IPS-NIHi11 (cell line): ENCODE results near the gene RRP15.

Experiments used
- DNase-seq: peaks from one replicate; pipeline ENCODE4 v3.0.0; 2012; ENCODE audit warnings: mixed read lengths, low spot score

Gene RRP15

DNA sequence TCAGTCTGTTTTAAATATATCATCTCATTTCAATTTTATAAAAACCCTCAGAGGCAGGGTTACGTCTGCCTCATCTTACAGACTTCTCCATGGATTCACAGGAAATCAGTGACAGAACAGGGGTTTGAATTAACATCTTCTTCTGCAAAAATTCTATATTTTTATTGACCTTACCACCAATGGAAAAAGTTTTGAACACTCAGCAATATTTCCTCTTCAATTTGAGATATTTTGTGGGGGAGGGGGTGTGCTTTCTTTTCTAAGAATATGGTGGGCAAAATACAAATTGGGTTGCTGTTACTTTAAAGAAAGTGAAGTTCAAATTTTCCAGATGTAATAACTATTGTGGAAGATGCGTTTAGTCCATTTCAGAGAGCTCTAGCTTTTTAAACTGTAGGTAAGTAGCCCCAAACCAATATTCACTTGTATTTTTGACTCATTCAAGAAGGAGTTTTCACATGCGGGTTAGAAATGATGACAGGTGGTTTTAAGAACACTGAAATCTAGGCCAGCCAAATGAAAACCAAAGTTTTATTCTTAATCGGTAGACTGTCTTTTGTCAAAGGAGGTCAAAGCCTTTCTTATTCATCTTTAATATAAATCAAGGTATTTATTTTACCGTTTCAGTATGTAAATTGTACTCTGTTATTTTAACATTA lies 77.5 kb downstream of the RRP15 start:
- no peak for DNase-seq

DNA sequence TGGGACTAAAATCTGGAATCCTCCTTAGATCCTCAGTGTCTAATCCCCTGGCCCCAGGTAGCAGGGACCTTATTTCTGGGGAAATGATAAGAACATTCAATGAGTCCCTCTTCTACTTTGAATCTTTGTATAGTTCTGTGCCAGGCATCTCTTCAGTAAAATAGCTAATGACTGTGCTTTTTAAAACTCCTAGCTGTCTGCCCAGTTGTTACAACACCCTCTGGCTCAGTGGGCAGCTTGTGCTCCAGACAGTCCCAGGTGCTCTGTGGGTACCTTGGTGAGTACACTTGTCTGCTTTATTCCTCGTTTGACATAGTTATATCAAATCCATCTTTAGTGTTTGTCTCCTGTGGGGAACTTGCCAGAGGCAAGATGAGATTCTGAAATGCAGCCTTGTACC lies 78.0 kb downstream of the RRP15 start:
- DNase-seq = no peak

DNA sequence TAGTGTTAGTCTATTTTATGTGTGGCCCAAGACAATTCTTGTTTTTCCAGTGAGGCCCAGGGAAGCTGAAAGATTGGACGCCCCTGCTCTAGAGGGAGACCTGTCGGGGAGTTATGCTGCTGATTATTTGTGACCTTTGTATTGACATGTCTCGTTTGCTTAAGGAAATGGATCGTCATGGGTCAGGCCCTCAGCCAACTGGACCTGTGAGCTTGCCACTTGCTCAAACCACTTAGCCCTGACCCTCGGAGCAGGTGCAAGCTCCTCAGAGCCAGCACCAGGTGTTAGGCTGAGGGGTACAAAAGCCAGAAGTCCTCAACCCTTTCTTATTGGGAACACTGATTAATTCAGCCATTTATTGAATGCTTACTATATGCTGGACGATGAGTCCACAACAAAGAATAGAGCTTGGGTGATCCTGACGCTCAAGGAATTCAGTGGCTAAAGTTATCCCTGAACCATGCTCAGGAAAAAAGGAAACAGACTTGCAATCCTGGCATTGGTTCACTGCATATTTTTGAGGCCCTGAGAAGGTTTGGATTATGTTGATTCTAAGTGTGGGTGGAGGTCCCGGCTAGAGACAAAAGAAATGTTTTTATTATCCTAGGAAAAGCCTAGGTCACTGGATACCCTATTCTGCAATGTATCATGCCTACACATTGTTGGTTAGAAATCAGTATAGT lies 79.1 kb downstream of the RRP15 start:
- DNase-seq = no peak

DNA sequence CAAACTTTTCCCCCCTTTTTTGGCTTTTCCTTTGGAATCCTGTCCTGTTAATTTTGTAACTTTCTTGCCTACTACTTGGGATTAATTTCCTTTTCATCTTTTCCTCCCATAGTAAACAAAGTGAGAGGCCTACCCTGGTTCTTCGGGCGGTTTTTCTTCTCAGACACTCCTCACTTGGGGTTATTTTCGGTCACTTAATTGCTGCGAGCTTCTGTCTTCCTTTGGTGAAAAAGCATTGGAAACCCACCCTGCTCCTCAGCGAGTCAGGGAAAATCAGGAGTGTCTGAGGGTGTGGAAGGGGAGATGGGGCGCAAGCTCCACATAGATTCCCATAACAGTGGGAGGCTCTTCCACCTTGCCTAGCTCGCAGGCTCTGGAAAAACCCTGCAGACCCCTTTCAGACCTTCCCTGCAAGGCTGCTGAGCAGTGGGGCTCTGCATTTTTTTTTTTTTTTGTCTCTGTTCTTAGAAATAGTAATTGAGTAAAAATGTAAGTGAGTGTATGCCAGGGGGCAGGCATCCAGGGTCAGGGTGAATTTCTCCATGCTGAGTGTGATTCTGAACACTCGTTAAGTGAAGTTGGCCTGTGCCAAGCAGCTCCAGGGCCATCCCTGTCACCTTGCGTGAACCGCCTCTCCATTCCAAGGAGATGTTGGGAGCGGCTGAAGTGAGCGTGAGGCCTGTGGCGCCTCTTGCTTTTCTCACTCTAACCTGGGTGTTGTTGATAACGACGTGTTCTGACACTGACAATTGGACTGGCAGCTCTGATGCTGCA lies 80.3 kb downstream of the RRP15 start:
- DNase-seq = no peak

DNA sequence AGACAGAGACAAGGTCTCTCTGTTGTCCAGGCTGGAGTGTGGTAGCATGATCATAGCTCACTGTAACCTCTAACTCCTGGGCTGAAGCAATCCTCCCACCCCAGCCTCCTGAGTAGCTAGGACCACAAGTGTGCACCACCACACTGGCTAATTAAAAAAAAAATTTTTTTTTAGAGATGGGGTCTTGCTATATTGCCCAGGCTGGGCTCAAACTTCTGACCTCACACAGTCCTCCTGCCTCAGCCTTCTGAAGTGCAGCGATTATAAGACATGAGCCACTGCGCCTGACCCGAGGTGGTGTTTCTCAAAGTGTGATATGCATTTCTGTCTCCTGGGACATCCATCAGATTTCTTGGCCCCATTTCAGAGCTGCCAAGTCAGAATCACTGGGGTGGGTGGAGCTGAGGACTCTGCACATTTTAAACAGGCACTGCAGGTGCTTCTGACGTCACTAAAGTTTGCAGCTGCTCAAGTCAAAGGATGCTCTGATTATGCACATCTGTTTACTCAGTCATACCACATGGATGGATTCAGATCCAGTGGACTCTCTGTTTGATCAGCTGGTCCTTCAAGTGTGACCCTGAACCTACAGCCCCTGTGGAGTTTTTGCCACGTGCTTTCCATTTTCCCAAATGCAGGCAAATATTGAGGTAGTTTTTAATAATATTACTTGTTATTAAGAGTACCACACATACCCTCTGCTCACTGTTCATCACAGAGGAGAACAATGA lies 81.4 kb downstream of the RRP15 start:
- DNase-seq = no peak

DNA sequence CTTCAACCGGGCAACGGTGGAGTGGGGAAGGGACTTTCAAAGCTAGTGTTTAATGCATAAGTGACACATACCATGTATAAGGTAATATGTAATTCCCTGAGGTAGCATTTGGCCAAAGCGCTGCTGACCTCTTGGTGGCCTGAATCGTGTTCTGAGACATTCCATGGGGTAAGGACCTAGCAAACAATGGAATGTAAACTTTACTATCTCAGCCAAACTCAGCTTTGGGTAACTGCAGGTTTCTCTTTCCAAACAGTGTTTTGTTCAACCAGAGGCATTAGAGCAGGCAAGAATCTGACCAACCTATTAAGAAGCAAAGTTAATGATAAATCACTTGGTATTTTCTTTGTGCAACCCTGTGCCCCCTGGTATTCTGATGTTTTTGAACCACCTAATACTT lies 82.0 kb downstream of the RRP15 start:
- no peak for DNase-seq

DNA sequence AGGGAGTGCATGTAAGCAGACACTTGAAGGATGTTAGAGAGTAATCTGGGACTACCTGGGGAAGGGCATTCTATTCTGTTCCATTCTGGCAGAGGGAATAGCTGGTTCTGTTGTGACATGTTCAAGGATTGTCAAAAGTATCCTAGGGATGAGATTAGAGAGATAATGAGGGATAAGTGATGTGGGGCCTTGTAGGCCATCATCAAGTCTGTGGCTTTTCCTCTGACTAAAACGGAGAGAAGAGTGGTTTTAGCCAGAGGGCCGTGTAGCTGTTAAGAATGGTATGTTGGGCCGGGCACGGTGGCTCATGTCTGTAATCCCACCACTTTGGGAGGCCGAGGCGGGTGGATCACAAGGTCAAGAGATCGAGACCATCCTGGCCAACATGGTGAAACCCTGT lies 83.6 kb downstream of the RRP15 start:
- no peak for DNase-seq

DNA sequence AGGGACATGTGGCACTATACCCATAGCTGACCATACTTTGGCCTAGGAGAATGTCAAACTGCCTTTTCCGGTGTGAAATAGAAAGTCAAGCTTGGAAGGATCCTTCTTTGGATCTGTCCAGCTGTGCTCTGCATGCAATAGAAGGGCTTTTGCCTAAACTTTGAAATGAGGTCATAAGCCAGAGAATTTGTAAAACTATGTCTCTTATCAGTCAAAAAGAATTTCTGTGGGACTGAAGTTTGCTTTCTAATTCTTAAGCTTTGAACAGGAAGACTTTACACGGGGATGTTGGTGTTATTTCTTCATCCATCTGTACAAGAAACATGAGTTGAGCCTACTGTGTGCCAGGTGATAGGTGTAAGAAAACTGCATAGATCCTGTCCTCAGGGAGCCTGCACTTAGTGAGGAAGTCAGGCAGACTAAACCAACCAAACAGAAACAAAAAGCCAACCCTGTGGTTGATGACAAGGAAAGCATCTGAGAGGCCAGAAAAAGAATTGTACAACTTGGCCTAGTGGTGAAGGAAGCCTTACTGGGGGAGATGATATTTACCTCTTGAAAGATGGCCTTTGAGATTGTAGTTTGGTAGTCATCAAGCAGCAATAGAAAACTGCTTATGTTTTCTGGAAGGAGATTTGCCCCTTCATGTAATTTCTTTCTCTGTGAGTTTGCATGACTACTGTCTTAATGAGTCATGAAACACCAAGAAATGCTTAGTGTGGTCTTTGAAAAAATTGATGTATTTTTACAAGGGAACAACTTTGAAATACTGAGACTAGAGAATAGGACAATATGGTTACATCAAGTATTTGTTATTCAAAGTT lies 84.8 kb downstream of the RRP15 start:
- DNase-seq = no peak

DNA sequence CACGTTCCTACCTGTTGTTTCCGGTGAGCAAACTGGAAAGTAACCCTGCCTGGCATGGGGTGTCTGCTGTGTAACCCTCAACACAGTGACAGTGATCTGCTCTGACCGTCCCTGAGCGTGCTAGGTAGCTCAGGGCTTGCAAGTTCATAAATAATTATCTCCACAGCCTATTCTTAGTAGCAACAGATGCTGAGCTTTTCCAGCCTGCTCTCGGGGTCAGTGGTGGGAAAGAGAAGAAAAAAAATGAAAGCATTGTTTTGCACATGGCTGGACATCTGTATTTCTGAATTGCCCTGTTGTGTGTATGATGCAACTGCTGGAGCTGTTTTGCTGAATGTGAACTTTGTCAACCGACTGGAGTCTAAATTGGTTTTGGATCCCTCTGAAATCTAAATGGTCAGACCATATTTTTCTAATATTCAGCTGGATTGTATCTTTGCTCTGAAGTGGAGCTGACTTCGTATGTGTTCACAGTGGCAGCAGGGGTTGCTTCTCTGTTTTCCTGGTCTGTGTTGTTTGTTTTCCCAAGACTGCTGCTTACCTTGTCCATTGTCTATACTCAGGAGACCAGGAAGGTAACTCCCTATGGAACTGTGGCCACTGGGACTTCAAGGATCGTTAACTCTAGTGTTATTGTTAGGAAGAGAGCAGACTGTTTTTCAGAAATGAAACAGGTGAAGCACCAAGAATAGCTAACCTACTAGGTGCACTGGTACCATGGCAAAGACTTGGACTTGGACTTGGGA lies 87.0 kb downstream of the RRP15 start:
- DNase-seq = no peak

DNA sequence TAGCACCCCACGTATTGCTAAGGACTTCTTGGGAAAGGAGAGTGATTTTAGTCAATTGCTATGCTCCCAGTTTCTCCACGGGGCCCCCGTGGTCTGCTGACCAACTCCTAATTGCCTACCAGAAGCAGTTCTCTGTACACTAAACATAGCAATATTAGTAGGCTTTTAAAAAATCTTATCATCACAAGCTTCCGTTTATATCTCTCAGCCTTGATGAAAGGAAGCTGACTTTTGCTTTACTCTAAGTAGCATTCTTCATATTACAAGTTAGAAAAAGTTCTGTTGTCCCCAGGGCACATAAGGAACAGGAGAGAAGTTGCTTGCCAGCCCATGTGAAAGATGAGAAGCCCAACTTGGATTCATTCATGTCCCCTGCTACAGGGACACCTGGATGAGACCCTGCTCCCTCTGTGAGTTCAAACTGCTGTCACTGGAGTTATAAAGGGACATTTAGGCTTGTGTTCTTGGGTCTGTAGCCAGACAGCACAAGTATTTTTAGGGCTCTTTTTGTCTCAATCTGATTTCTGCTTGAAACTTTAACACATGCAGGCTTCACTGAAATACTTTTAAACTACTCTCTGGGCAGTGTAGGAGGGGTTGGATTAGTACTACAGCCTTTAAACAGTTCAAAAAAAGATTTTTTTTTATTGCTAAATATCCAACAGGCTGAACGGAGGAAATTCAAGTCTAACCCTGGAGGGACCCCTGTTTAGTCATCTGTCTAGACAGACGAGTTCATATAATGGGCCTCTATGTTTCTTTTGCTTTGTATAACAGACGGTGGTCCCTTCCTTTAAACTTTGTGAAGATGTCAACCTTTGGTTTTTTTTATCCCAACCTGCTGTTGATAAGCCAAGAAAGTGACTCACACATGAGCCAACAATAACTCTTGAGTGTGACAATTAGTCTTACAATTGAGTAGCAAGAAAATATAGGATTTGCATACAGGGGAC lies 89.6 kb downstream of the RRP15 start:
- DNase-seq = no peak

DNA sequence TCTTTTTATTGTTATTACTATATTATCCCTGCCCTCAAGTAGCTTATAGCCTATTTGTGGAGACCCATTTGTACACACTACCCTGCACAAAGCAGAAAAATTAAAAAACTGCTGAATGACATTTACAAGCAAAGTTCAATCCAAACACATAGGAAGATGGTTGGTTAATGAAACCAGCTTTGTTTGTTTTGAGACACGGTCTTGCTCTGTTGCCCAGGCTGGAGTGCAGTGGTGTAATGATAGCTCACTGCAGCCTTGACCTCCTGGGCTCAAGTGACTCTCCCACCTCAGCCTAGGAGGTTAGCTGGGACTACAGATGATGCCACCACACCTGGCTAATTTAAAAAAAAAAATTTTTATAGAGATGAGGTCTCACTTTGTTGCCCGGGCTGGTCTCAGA lies 91.6 kb downstream of the RRP15 start:
- no peak for DNase-seq

DNA sequence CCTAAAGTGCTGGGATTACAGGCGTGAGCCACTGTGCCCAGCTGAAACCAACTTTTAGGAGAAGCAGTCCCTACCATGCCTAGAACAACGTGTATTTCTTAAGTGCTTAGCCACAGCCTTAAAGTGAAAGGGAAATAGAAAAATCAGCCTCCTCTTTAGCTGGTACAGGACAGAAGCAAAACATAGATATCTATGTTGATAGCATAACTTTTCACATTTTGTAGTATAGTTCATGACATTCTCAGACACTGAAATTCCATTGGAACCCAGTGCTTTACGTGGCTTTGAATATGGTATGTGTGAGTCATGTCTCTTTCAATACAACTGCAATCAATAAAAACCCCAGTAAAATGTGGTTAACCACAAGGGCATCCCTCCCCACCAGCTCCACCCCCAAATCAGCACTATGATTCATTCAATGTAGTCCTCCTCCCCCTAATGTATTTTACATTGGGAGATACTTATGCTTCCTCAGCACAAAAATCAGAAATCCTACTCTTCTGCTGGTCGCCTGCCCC lies 92.1 kb downstream of the RRP15 start:
- no peak for DNase-seq

DNA sequence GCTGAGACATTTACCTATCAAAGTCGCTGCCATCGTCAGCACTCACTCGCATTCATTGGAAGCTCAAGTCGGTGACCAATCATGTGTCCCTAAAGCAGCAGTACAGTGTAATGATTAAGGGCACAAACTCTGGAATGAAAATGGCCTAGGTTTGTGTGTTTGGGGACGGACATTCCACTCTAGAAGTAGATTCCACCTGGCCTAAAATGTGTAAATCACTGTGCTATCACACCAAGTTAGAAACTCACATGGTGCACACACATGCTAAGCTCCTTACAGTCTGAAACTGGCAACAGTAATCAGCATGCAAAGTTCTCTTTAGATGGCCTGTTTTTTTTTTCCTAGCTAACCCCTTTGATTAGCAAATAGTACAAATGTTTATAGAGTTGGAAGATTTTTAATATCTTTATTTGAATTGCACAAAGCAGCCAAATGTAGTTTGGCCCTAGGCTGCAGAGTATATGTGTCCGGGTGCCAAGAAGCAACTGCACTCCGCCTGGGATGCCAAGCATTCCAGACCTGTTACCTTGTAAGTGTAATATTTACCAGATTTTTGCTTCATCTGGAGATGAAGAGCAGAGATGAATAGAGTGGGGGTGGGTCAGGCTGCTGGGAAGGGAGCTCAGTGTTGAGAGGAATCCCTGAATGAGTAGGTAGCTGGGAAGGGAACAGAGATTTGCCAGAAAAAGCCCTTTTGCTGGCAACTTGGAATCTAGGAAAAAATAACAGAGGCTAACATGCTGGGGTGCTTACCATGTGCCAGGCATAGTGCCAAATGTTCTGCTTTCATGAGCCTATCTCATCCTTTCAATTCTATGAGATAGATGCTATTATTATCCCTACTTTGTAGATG lies 95.3 kb downstream of the RRP15 start:
- DNase-seq = peak; percentile 22

DNA sequence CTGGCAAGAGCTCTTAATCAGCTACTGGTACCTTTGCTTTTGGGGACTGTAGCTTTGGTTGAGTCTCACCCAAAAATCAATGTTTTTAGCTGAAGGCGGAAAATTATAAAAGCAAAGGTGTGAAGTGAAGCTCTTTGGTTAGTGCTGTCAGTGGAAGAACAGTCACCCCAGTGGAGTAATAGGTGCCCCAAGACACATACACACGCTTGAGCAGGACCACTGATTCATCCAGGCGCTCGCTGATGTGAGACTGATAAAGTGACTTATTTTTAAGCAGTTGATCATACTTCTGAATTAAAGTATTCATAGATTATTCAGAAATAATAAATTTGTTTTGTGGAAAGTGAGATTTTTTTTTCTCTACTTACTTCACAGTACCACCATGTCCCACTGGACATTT lies 97.2 kb downstream of the RRP15 start:
- DNase-seq = no peak

DNA sequence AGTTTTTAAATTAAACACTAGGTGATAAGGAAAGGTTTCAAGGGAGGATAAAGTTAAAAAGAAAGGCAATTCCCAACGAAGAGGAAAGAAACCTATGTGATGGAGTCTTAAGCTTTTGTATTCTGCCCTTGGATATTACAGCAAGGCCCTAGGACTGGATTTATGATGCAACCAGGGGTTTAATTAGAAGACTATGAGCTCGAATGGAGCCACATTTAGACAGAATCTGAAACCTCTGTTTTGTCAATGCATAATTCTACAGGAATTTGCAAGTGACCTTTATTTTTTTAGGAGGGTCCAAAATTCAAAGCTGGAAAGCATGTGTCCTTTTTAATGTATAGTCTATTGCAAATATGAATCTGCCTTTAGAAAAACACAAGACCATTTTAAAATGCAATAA lies 98.0 kb downstream of the RRP15 start:
- no peak for DNase-seq

DNA sequence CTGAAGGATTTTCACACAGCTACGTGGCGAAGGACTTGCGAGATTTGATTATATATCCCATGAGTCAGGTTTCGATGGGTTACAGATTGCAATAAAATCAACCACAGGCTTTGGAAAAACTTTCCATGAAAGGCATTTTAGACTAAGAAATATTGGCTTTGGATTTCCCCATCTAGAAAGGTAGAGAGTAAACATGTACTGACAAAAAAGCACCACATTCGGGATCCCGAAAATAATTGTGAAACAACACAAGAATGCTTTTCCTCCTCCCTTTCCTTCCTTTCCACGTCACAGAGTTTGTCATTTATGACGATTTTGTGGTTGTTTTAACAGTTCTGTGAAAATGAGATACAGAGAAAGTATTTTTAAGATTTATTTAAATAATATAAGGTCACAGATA lies 98.6 kb downstream of the RRP15 start:
- no peak for DNase-seq

DNA sequence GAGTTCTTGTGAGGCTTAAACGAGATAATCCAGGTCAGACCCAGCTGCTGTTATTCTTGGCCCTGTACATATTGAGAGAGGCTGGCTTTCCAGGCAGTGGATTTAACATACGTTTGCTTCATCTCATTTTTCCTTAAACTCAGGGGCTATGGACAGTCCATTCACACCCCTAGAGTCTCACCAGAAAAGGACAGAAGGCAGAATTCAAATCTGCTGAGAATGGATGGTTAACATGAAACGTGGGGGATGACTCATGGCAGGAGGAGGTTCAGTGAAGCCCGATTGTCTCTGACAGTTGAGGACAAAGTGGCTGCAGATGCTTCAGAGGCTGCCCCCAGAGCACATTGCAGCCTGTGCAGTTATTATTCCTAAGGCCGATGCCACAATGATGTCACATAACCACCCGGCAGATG lies 99.5 kb downstream of the RRP15 start:
- no peak for DNase-seq
